Adipose tissue (tissue), 3 donors: ENCODE data around the gene KRT72. TPM values are rescaled to one million over a fixed set of nuclear protein-coding genes. Genes with fewer than 3 reads are reported as not detected.

Experiments
- H3K27ac ChIP-seq: one replicate; pipeline ENCODE4 v1.5.1; 2013; ENCODE audit warnings: low read depth, low read length
- WGBS, 3 donors: extraction: QIAGEN DNeasy Blood & Tissue Kit; methylation state at CpG; one replicate each; pipeline ENCODE4 v1.1.7; 2013; 5-methylcytosine and 5-hydroxymethylcytosine counted together
- polyA plus RNA-seq, 3 donors: library from polyadenylated mRNA; stranded (reverse); fragments of 200-250 nt; gene quantifications; one replicate each; pipeline ENCODE4 v1.2.3, GENCODE V29; 2013
- donor health status: healthy with polysubstance abuse.
- donor health status: Bipolar disorder and iron deficiency.
- donor health status: healthy.

KRT72 gene
- polyA plus RNA-seq, 3 donors: 0.13 to 0.34 (median 0.21) TPM

- 43 to 78% (median 75%) methylated on average over 8 of the region's 8 CpGs for WGBS, 3 donors
- H3K27ac ChIP-seq: no peak overlapping the region
These were observed 34.4 kb downstream of the KRT72 start for GRCh38 chr12:52566847-52567291.

- 59 to 71% (median 70%) methylated on average over 1 of the region's 1 CpG for WGBS, 3 donors
These were observed 36.7 kb downstream of the KRT72 start for GRCh38 chr12:52564582-52564981.

GRCh38 chr12:52561880-52562449 lies 39.3 kb downstream of the KRT72 start:
- H3K27ac ChIP-seq: no peak overlapping the region
- WGBS, 3 donors: 62 to 63% (median 63%) methylated on average over 3 of the region's 3 CpGs

More at GRCh38 chr12:52564582-52564981, 36.7 kb downstream of the KRT72 start:
- H3K27ac ChIP-seq: no peak overlapping the region

- 82 to 84% (median 84%) methylated on average over 4 of the region's 4 CpGs for WGBS, 3 donors
- H3K27ac ChIP-seq: no peak overlapping the region
These were observed 41.3 kb downstream of the KRT72 start for GRCh38 chr12:52559979-52560378.

GRCh38 chr12:52558781-52559445 lies 42.4 kb downstream of the KRT72 start:
- no peak overlapping the region for H3K27ac ChIP-seq
- WGBS, 3 donors: 66 to 78% (median 68%) methylated on average over 8 of the region's 8 CpGs

- H3K27ac ChIP-seq: no peak overlapping the region
- WGBS, 3 donors: 45 to 63% (median 60%) methylated on average over 2 of the region's 2 CpGs
These were observed 43.8 kb downstream of the KRT72 start for GRCh38 chr12:52557476-52557875.

- no peak overlapping the region for H3K27ac ChIP-seq
- 62 to 84% (median 74%) methylated on average over 6 of the region's 6 CpGs for WGBS, 3 donors
These were observed 45.7 kb downstream of the KRT72 start for GRCh38 chr12:52555577-52555976.

- WGBS, 3 donors: 79 to 92% (median 85%) methylated on average over 14 of the region's 14 CpGs
- H3K27ac ChIP-seq: no peak within 1 kb of the TSS
These were observed 48.5 kb downstream of the KRT72 start, which contains the start of gene KRT71 for GRCh38 chr12:52552681-52553195. Gene KRT71 (minus strand): TSS chr12:52553145. CDS start chr12:52553077, 68 bp downstream.

GRCh38 chr12:52552055-52552454 lies 49.2 kb downstream of the KRT72 start:
- no peak overlapping the region for H3K27ac ChIP-seq
- 59 to 77% (median 74%) methylated on average over 5 of the region's 5 CpGs for WGBS, 3 donors

- H3K27ac ChIP-seq: no peak overlapping the region
- whole genome bisulfite sequencing, 3 donors: 36 to 58% (median 49%) methylated on average over 6 of the region's 6 CpGs
These were observed 49.9 kb downstream of the KRT72 start for GRCh38 chr12:52551216-52551865.

GRCh38 chr12:52546126-52546525 lies 55.1 kb downstream of the KRT72 start:
- 83 to 88% (median 88%) methylated on average over 15 of the region's 15 CpGs for WGBS, 3 donors
- H3K27ac ChIP-seq: no peak overlapping the region

- H3K27ac ChIP-seq: no peak overlapping the region
- WGBS, 3 donors: 70 to 81% (median 75%) methylated on average over 17 of the region's 17 CpGs
These were observed 57.0 kb downstream of the KRT72 start for GRCh38 chr12:52543985-52544883.

GRCh38 chr12:52542785-52543318 lies 58.4 kb downstream of the KRT72 start:
- 68 to 71% (median 69%) methylated on average over 7 of the region's 7 CpGs for WGBS, 3 donors
- H3K27ac ChIP-seq: no peak overlapping the region

GRCh38 chr12:52542157-52542556 lies 59.1 kb downstream of the KRT72 start:
- H3K27ac ChIP-seq: no peak overlapping the region

GRCh38 chr12:52541709-52542108 lies 59.6 kb downstream of the KRT72 start:
- 91 to 94% (median 91%) methylated on average over 5 of the region's 5 CpGs for WGBS, 3 donors
- H3K27ac ChIP-seq: no peak overlapping the region

- 92 to 96% (median 94%) methylated on average over 7 of the region's 7 CpGs for WGBS, 3 donors
- no peak overlapping the region for H3K27ac ChIP-seq
These were observed 60.7 kb downstream of the KRT72 start for GRCh38 chr12:52540531-52540930.

GRCh38 chr12:52539821-52540173 lies 61.5 kb downstream of the KRT72 start:
- WGBS, 3 donors: 80 to 96% (median 85%) methylated on average over 3 of the region's 3 CpGs
- no peak overlapping the region for H3K27ac ChIP-seq

- H3K27ac ChIP-seq: no peak overlapping the region
- WGBS, 3 donors: 57 to 63% (median 63%) methylated on average over 5 of the region's 5 CpGs
These were observed 62.0 kb downstream of the KRT72 start for GRCh38 chr12:52539083-52539820.
